Upper lobe of left lung (tissue), 6 donors: ENCODE results near the gene DDAH1. TPM values are rescaled to one million over a fixed set of nuclear protein-coding genes. Genes with fewer than 3 reads are reported as not detected.

ENCODE experiments used
- ATAC-seq, 2 donors: fragments of 200-7000 bp; cut with Tn5 transposase; one replicate each; pipeline ENCODE4 v1.9.1; 2022; ENCODE audit warnings: mild to moderate bottlenecking in 2 of 2, moderate library complexity in 2 of 2; ENCODE audit not compliant: low FRiP score in 2 of 2
- DNase-seq, 2 donors: peaks; one replicate each; pipeline ENCODE4 v3.0.0-alpha.2; 2019 to 2020
- H3K27ac ChIP-seq, 4 donors: fragments of 200-600 bp; sonication (generic); one replicate each; pipeline ENCODE4 v1.5.1; 2016 to 2019
- H3K27me3 ChIP-seq, 4 donors: fragments of 200-600 bp; sonication (generic); one replicate each; pipeline ENCODE4 v1.5.1; 2017 to 2019
- H3K36me3 ChIP-seq, 4 donors: fragments of 200-600 bp; sonication (generic); one replicate each; pipeline ENCODE4 v1.5.1; 2016 to 2019
- H3K4me1 ChIP-seq, 4 donors: fragments of 200-600 bp; sonication (generic); one replicate each; pipeline ENCODE4 v1.5.1; 2018 to 2019
- H3K4me3 ChIP-seq, 4 donors: fragments of 200-600 bp; sonication (generic); one replicate each; pipeline ENCODE4 v1.5.1; 2017 to 2019; ENCODE audit warnings: mild to moderate bottlenecking in 2 of 4, moderate library complexity in 1 of 4
- H3K9me3 ChIP-seq, 4 donors: fragments of 200-600 bp; sonication (generic); one replicate each; pipeline ENCODE4 v1.5.1; 2018 to 2019
- EP300 ChIP-seq, 4 donors: sonication (generic); formaldehyde crosslinking; IDR thresholded peaks; one replicate each; pipeline ENCODE4 v1.5.1; 2017; ENCODE audit warnings: antibody characterized with exemption in 4 of 4, control low read depth in 2 of 4
- POLR2A ChIP-seq, 4 donors: fragments of 450-650 bp; IDR thresholded peaks; one replicate each; pipeline ENCODE4 v1.5.1; 2016 to 2017; ENCODE audit warnings: antibody characterized with exemption in 4 of 4, mild to moderate bottlenecking in 2 of 4
- POLR2AphosphoS5 ChIP-seq, 2 donors: sonication (generic); formaldehyde crosslinking; IDR thresholded peaks; one replicate each; pipeline ENCODE4 v1.5.1; 2017; ENCODE audit warnings: antibody characterized with exemption in 2 of 2
- WGBS, 2 donors: methylation state at CpG; one replicate each; pipeline ENCODE4 v1.1.5; 2017 to 2018; 5-methylcytosine and 5-hydroxymethylcytosine counted together
- total RNA-seq, 6 donors: library from RNA; depleted of rRNA in 4 of 6; stranded (reverse); fragments of >200 nt in 4 of 6; gene quantifications; one replicate each; pipeline versions ENCODE4 v1.1.0 to v1.2.1, GENCODE V29; 2016 to 2021
- TF ChIP-seq, protein P1 (sequence below), 6 experiments: fragments of 450-650 bp in 4 of 6; fragments of 200-600 bp in 2 of 6; sonication (generic) in 2 of 6; IDR thresholded peaks; one replicate each; pipeline ENCODE4 v1.5.1; 2016 to 2019; ENCODE audit warnings: antibody characterized with exemption in 6 of 6
- donor health status: DM: no; HTN: no; CAD: no; lungs with moderate emphysema.
- donor health status: DM: no; HTN: yes; CAD: no; lungs with severe emphysema.

DDAH1 gene
- total RNA-seq, 6 donors from 2014 or later = 24.1 to 78.8 (median 52.6) TPM

DNA sequence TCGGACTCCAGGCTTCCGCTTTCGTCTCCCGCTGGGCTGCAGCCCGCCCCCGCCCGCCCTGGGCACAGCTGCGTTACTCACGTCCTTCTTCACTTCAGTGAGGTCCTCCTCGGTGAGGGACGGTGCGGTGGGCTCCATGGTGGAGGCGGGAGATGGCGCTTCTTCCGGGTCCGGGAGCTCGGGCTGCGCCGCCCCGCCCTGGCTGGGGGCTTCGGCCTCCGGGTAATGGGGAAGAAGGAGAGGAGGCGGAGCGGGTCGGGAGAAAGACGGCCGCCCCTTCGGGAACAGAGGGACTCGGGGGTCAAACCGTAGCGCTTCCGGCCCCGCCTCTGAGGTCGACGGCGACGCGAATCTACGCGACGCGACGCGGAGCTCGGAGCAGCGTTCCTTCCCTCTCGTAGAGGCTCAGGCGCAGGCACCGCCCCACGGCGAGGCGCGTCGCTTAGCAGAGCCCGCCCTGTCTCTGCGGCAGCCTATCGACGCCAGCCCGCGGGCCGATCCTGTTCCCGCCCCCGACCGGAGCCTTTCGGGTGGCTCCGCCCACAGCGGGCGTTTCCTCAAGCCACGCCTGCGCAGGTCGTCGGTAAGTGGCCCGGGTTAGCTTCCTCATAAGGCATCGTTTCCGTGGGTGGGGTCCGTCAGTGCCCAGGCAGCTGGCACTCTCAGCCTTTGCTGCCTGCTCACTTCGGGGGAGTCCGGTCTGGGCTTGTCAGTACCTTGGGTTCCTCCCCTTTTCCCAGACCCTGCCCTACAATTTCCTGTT, 188.6 kb downstream of the DDAH1 start, which contains the start of gene BCL10:
BCL10 (minus strand) TSS at position 418 of the 763 bp plus-strand sequence; CDS start at position 138, 280 bp downstream.
- Histone ChIP-seq H3K27me3 (no peaks in the 10 kb centered on the region), H3K4me3 (peak within 1 kb of the TSS; percentile 74 to 93 (median 76)), H3K4me1 (peaks cover 29 to 40% (median 32%) of the 10 kb centered on the region in 4 donors), H3K27ac (peak within 1 kb of the TSS; percentile 93 to 100 (median 98)), H3K36me3 (peaks cover 0 to 9% (median 0%) of the 10 kb centered on the region in 4 donors), H3K9me3 (no peaks in the 10 kb centered on the region)
- ATAC-seq = peak; percentile 98 to 100
- peak; percentile 100 for DNase-seq
- WGBS, 2 donors = 1% methylated on average over 21 to 31 of the region's 78 CpGs
- peak in 3 of 4 donors; percentile 81 to 94 (median 90) for TF ChIP-seq POLR2A (IDR thresholded peaks at IDR 0.05)
- peak in 1 of 4 donors; percentile 33 for TF ChIP-seq EP300 (IDR thresholded peaks at IDR 0.05)
- TF ChIP-seq, protein P1, sequence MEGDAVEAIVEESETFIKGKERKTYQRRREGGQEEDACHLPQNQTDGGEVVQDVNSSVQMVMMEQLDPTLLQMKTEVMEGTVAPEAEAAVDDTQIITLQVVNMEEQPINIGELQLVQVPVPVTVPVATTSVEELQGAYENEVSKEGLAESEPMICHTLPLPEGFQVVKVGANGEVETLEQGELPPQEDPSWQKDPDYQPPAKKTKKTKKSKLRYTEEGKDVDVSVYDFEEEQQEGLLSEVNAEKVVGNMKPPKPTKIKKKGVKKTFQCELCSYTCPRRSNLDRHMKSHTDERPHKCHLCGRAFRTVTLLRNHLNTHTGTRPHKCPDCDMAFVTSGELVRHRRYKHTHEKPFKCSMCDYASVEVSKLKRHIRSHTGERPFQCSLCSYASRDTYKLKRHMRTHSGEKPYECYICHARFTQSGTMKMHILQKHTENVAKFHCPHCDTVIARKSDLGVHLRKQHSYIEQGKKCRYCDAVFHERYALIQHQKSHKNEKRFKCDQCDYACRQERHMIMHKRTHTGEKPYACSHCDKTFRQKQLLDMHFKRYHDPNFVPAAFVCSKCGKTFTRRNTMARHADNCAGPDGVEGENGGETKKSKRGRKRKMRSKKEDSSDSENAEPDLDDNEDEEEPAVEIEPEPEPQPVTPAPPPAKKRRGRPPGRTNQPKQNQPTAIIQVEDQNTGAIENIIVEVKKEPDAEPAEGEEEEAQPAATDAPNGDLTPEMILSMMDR (IDR thresholded peaks at IDR 0.05) = peak in 1 of 6 experiments; percentile 11
- peak; percentile 74 to 88 for TF ChIP-seq POLR2AphosphoS5 (IDR thresholded peaks at IDR 0.05)

DNA sequence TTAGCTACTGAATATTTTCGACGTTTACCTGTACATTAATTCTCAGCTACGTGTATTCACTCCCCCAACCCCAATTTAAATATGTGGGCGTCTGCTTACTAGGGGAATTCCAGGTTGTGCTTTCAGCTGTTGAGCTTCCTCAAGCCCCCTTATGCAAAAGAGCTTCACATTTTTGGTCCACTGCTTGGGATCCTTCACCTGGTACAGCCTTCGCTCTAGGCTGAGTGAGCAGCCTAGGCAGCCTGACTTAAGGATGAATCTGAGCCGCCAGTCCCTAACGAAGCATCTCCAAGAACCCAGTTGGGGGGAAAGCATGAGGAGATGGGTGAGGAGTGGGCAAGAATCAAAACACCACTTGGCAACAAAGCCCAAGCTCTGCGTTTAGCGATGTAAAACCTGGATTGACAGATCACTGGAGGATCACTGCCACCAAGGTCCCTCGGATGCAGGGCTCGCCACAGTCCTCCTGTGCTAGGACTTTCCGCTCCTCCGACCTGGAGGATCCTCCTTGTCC, 189.2 kb downstream of the DDAH1 start:
- 1% methylated on average over 11 to 13 of the region's 13 CpGs for WGBS, 2 donors
- Histone ChIP-seq H3K36me3 (peaks cover 0 to 16% (median 0%) of the 10 kb centered on the region in 4 donors), H3K27me3 (no peaks in the 10 kb centered on the region), H3K27ac (peak overlapping the region; percentile 93 to 100 (median 98)), H3K4me1 (peaks cover 32 to 42% (median 35%) of the 10 kb centered on the region in 4 donors), H3K9me3 (no peaks in the 10 kb centered on the region), H3K4me3 (peak overlapping the region; percentile 74 to 93 (median 76))
- ATAC-seq (peak in 1 of 2 donors; percentile 0), DNase-seq (no peak)
- TF ChIP-seq EP300 (IDR thresholded peaks at IDR 0.05) = no peak
- no peak for TF ChIP-seq POLR2AphosphoS5 (IDR thresholded peaks at IDR 0.05)
- TF ChIP-seq POLR2A (IDR thresholded peaks at IDR 0.05) = no peak
- TF ChIP-seq, protein P1 (IDR thresholded peaks at IDR 0.05) = no peak

DNA sequence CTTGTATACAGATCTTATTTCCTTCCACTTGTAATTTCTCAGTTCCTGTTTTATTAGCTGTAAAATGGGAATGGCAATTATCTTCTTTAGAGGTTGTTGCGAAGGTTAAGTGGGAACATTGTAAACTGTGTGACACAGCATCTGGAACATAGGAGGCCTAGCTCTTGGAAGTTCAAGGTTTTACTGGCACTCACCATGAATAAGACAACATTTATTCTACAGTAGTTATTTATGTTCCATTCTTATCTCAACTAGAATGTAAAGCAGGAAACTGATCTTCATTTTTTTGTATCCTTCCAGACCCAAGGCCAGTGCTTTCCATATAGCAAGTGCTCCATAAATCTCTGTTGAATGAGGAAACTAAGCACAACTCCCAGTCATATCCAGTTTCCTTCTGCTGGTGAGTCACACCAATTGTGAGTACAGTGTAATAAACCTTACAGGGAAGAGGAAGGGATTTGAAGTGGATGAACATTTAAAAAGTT, 189.9 kb downstream of the DDAH1 start:
- Histone ChIP-seq H3K27ac (peak overlapping the region; percentile 93 to 100 (median 98)), H3K27me3 (no peaks in the 10 kb centered on the region), H3K4me3 (peak overlapping the region in 3 of 4 donors; percentile 74 to 93 (median 76)), H3K4me1 (peaks cover 32 to 42% (median 36%) of the 10 kb centered on the region in 4 donors), H3K36me3 (peaks cover 3 to 23% (median 5%) of the 10 kb centered on the region in 4 donors), H3K9me3 (no peaks in the 10 kb centered on the region)
- ATAC-seq (no peak), DNase-seq (no peak)
- TF ChIP-seq EP300 (IDR thresholded peaks at IDR 0.05) (no peak), POLR2A (IDR thresholded peaks at IDR 0.05) (no peak), POLR2AphosphoS5 (IDR thresholded peaks at IDR 0.05) (peak in 1 of 2 donors; percentile 35)
- 27 to 39% methylated on average over 1 of the region's 1 CpG for WGBS, 2 donors

DNA sequence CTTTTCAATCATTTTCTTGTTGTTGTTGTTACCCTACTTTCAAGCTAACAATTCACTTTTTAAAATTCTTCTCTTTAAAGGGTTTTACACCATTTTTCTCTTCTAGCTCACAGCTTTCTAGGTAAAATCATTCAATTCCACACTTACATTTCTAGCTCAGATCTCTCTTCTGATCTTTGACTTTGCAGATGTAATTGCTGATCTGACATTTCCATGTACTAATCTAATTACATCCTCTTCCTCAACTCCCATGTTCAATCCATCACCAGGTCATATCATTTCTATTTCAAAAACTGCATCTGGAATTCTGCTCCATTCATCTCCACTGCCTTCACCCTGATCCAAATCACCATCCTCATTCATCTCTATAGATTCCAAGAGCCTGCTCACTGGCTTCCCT, 191.6 kb downstream of the DDAH1 start:
- no peak for DNase-seq
- no peak overlapping the region for H3K27ac ChIP-seq
- H3K4me1 ChIP-seq = peaks cover 32 to 41% (median 35%) of the 10 kb centered on the region in 4 donors
- H3K36me3 ChIP-seq = peaks cover 9 to 39% (median 19%) of the 10 kb centered on the region in 4 donors
- ATAC-seq = no peak
- H3K9me3 ChIP-seq = no peaks in the 10 kb centered on the region
- H3K27me3 ChIP-seq = no peaks in the 10 kb centered on the region
- no peak overlapping the region for H3K4me3 ChIP-seq
- TF ChIP-seq, protein P1 (IDR thresholded peaks at IDR 0.05) = no peak
- TF ChIP-seq POLR2A (IDR thresholded peaks at IDR 0.05) (no peak), POLR2AphosphoS5 (IDR thresholded peaks at IDR 0.05) (no peak), EP300 (IDR thresholded peaks at IDR 0.05) (no peak)
